GM19193 (cell line): Measurements from ENCODE around the gene OR52D1.

Experiments
- POLR2A ChIP-seq: IDR thresholded peaks from 4 replicates; pipeline ENCODE4 v1.6.1; 2011; ENCODE audit not compliant: insufficient read depth, insufficient read length; ENCODE audit errors: extremely low read depth

The OR52D1 gene

GRCh38 chr11:5536482-5536881 lies 48.0 kb downstream of the OR52D1 start:
- TF ChIP-seq POLR2A, result no peak
